Tibial artery (tissue), 4 donors: Measurements from ENCODE around the gene AKAP8L.
A peak's percentile ranks its signal among the peaks of the same experiment; 100 is the strongest.

Experiments used
- DNase-seq, 2 donors: peaks; one replicate each; pipeline ENCODE4 v3.0.0-alpha.2; 2019
- H3K27ac ChIP-seq, 2 donors: fragments of 200-600 bp; sonication (generic) in 1 of 2; 1 replicate in 1 of 2; 2 replicates in 1 of 2; pipeline ENCODE4 v1.5.1; 2018 to 2019; ENCODE audit warnings: mild to moderate bottlenecking in 1 of 2
- H3K27me3 ChIP-seq, 2 donors: fragments of 200-600 bp; sonication (generic) in 1 of 2; one replicate each; pipeline versions ENCODE4 v1.5.1 to v1.6.0; 2016 to 2019
- H3K36me3 ChIP-seq, 3 donors: fragments of 200-600 bp; sonication (generic) in 2 of 3; one replicate each; pipeline ENCODE4 v1.5.1; 2016 to 2019; ENCODE audit warnings: mild to moderate bottlenecking in 2 of 3
- H3K4me1 ChIP-seq, 4 donors: fragments of 200-600 bp; sonication (generic) in 2 of 4; 1 replicate in 3 of 4; 2 replicates in 1 of 4; pipeline ENCODE4 v1.5.1; 2016 to 2019
- H3K4me3 ChIP-seq, 2 donors: fragments of 200-600 bp; sonication (generic) in 1 of 2; 1 replicate in 1 of 2; 2 replicates in 1 of 2; pipeline ENCODE4 v1.5.1; 2018 to 2019; ENCODE audit warnings: mild to moderate bottlenecking in 2 of 2
- H3K9me3 ChIP-seq, 3 donors: fragments of 200-600 bp; sonication (generic) in 1 of 3; one replicate each; pipeline ENCODE4 v1.5.1; 2016 to 2019
- intact Hi-C: fragments of 100-400 bp; cut with DNase I; formaldehyde crosslinking; loops from one replicate; pipeline ENCODE4 v1.15.0; 2023; ENCODE audit warnings: low total_unique reads
- TF ChIP-seq, protein P1 (sequence below), 2 experiments: fragments of 200-600 bp in 1 of 2; fragments of 450-650 bp in 1 of 2; IDR thresholded peaks; one replicate each; pipeline ENCODE4 v1.5.1; 2017 to 2019; ENCODE audit warnings: antibody characterized with exemption in 2 of 2, mild to moderate bottlenecking in 1 of 2, moderate library complexity in 1 of 2

The AKAP8L gene

DNA sequence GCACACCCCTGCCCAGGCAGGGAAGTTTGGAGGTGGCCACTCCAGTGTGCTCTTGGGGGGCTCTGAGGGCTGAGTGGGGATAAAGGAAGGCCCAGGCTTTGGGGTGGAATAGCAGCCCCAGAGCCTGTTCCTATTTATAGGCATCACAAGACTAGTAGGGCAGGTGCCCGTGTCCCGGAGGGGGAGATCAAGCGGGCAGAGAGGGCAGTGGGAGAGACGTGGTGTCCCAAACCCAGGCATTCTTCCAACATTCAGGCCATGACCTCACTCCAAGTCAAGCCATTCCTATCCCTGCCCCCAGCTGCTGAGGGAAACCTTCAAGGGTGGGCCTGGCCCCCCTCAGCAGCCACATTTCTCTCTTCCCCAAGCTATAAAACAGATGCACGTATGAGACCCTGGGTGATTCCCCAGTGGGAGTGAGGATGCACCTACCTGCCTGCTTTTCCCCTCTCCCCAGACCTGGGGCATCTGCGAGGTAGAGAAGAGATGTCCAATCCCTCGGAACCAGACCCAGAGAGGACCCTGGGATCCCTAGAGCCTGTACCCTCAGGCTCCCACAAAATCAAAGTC, 27.1 kb upstream of the AKAP8L start:
- Histone ChIP-seq H3K4me3 (no peak overlapping the region), H3K36me3 (peaks cover 0 to 12% (median 0%) of the 10 kb centered on the region in 3 donors), H3K27ac (peak overlapping the region; percentile 75 to 79), H3K27me3 (no peaks in the 10 kb centered on the region), H3K4me1 (peaks cover 0 to 56% (median 48%) of the 10 kb centered on the region in 4 donors), H3K9me3 (no peaks in the 10 kb centered on the region)
- intact Hi-C loops, result no loop called here
- TF ChIP-seq, protein P1, sequence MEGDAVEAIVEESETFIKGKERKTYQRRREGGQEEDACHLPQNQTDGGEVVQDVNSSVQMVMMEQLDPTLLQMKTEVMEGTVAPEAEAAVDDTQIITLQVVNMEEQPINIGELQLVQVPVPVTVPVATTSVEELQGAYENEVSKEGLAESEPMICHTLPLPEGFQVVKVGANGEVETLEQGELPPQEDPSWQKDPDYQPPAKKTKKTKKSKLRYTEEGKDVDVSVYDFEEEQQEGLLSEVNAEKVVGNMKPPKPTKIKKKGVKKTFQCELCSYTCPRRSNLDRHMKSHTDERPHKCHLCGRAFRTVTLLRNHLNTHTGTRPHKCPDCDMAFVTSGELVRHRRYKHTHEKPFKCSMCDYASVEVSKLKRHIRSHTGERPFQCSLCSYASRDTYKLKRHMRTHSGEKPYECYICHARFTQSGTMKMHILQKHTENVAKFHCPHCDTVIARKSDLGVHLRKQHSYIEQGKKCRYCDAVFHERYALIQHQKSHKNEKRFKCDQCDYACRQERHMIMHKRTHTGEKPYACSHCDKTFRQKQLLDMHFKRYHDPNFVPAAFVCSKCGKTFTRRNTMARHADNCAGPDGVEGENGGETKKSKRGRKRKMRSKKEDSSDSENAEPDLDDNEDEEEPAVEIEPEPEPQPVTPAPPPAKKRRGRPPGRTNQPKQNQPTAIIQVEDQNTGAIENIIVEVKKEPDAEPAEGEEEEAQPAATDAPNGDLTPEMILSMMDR (IDR thresholded peaks at IDR 0.05), result no peak
- DNase-seq, result peak in 1 of 2 donors; percentile 88

DNA sequence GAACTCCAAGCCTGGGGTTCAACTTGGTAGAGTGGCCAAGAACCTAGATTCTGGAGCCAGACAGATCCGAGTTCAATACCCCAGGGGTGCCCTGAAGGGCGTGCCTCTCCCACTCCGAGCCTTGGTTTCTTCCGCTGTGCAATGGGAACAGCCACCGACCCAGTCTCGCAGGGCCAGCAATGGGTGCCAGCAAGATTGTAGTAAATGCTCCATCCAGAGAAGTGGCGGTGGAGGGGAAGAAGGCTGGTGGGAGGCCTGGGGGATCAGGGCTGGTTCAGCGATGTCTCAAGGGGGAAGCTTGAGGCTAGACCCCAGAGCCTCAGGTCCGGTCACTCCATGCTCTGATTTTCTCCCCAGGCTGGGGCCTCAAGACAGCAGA, 26.4 kb upstream of the AKAP8L start:
- no peak overlapping the region for H3K4me3 ChIP-seq
- H3K9me3 ChIP-seq, result no peaks in the 10 kb centered on the region
- H3K36me3 ChIP-seq, result peaks cover 0 to 12% (median 0%) of the 10 kb centered on the region in 3 donors
- no peaks in the 10 kb centered on the region for H3K27me3 ChIP-seq
- peak overlapping the region; percentile 75 to 79 for H3K27ac ChIP-seq
- no peak for DNase-seq
- peaks cover 0 to 56% (median 48%) of the 10 kb centered on the region in 4 donors for H3K4me1 ChIP-seq
- intact Hi-C loops, result no loop called here
- TF ChIP-seq, protein P1 (IDR thresholded peaks at IDR 0.05), result no peak

DNA sequence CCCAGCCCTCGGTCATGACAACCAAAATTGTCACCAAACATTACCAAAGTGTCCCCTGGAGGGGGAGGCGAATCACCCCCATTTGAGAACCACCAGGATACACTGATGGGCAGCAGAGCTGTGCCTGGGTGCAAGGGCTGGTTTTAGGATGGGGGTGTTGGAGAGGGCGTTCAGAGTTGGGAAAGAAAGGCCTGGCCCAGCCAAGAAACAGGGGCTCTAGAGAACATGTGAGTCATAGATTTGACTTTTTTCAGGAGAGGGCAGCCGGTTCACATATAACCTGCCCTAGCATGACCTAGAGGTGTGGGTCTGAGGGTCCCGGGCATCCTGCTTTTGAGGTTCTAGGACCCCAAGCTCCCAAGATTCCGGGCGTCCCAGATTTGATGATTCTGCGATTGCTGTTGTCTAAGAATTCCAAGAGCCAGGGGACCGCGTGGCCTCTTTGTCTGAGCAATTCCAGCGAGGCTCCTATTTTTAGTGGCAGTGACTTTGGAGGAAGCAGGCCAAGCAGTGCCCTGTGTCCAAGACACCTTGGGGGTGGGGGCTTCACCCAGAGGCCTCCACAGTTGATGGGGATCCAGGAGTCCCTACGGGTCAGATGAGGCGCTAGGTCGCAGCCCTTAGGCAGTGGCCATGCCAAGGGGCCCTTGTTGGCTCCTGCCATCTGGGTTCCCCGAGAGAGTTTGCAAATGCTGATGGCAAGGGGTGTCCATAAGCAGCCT, 25.9 kb upstream of the AKAP8L start:
- intact Hi-C loops, result no loop called here
- Histone ChIP-seq H3K4me3 (no peak overlapping the region), H3K9me3 (no peaks in the 10 kb centered on the region), H3K27ac (peak overlapping the region; percentile 75 to 79), H3K36me3 (peaks cover 0 to 17% (median 0%) of the 10 kb centered on the region in 3 donors), H3K4me1 (peaks cover 0 to 61% (median 51%) of the 10 kb centered on the region in 4 donors), H3K27me3 (no peaks in the 10 kb centered on the region)
- peak in 1 of 2 donors; percentile 82 for DNase-seq
- TF ChIP-seq, protein P1 (IDR thresholded peaks at IDR 0.05), result no peak

DNA sequence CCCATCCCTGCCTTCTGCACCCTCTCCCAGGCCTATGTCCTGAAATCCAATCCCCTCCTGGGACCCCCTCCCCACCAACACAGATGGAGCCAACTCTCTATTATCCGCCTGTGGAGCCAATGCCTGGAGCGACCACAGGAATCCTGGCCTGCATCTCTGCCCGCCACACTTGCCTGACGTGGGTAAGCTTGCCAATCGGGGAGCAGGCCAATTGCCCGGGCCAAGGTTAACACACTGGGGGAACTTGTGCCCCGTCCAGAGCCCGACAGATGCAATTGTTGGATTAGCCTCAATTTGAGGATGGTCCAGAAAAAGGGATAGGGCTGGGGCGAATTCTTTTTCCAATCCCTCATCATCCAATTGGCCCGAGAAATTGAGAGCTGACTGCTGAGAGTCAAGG, 25.1 kb upstream of the AKAP8L start:
- Histone ChIP-seq H3K36me3 (peaks cover 0 to 26% (median 0%) of the 10 kb centered on the region in 3 donors), H3K4me1 (peaks cover 0 to 63% (median 53%) of the 10 kb centered on the region in 4 donors), H3K4me3 (no peak overlapping the region), H3K27me3 (no peaks in the 10 kb centered on the region), H3K27ac (peak overlapping the region; percentile 75 to 79), H3K9me3 (no peaks in the 10 kb centered on the region)
- intact Hi-C loops, result no loop called here
- TF ChIP-seq, protein P1 (IDR thresholded peaks at IDR 0.05), result no peak
- DNase-seq, result peak; percentile 61 to 93

DNA sequence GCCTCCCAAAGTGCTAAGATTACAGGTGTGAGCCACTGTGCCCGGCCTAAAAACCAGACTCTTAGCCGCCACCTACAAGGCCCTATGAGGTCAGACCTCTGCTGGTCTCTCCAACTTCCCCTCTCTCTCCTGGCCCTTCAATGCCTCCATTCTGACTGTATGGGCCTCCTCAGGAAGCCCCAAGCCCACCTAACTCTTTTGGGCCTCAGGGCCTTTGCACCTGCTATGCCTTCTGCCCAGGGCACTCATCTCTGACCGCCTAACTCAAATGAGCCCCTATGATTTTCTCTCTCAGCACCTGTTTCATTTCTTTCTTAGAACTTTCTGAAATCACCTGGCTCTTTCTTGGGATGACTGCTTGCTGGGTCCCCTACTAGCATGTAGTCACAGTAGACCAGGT, 24.5 kb upstream of the AKAP8L start:
- H3K4me1 ChIP-seq, result peaks cover 0 to 63% (median 54%) of the 10 kb centered on the region in 4 donors
- H3K27ac ChIP-seq, result peak overlapping the region; percentile 75 to 79
- DNase-seq, result no peak
- no peaks in the 10 kb centered on the region for H3K9me3 ChIP-seq
- no peak overlapping the region for H3K4me3 ChIP-seq
- H3K27me3 ChIP-seq, result no peaks in the 10 kb centered on the region
- peaks cover 0 to 31% (median 0%) of the 10 kb centered on the region in 3 donors for H3K36me3 ChIP-seq
- TF ChIP-seq, protein P1 (IDR thresholded peaks at IDR 0.05), result no peak
- intact Hi-C loops, result no loop called here
